C4-2B (cell line): ENCODE results near the gene TTBK2.
"Not testable (repeated sequence)": the region's sequence is repeated elsewhere in the genome, so short reads cannot be mapped to it uniquely, and the experiment has no call there.

Source experiments
- H3K27ac ChIP-seq: fragments of 450-650 bp; 2 replicates; pipeline ENCODE4 v1.5.1; 2017
- ZFX ChIP-seq: fragments of 450-650 bp; IDR thresholded peaks from 2 replicates; pipeline ENCODE4 v1.6.1; 2017
- TF ChIP-seq, protein P1 (sequence below): fragments of 450-650 bp; conservative IDR thresholded peaks from 2 replicates; pipeline ENCODE4 v1.5.1; 2017; ENCODE audit warnings: mild to moderate bottlenecking

TTBK2 gene

DNA sequence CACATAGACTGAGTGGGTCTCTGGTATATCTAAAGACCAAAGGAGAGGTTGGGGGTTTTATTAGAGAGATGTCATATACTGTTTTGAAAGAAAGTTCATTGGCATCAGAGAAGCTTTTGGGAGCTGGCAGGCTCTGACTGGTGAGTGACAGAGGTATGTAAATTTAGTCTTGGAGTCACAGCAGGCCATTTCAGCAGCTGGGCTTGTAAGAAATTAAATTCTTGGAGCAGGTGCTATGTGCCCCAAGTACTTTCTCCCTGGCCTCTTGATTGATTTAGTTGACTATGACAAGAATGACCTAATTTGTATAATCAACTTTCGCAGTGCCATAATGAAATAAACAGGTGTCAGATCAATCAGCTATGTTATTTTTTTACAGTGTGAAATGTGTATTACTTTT, 135.9 kb downstream of the TTBK2 start:
- no peak overlapping the region for H3K27ac ChIP-seq
- no peak for TF ChIP-seq ZFX
- TF ChIP-seq, protein P1, sequence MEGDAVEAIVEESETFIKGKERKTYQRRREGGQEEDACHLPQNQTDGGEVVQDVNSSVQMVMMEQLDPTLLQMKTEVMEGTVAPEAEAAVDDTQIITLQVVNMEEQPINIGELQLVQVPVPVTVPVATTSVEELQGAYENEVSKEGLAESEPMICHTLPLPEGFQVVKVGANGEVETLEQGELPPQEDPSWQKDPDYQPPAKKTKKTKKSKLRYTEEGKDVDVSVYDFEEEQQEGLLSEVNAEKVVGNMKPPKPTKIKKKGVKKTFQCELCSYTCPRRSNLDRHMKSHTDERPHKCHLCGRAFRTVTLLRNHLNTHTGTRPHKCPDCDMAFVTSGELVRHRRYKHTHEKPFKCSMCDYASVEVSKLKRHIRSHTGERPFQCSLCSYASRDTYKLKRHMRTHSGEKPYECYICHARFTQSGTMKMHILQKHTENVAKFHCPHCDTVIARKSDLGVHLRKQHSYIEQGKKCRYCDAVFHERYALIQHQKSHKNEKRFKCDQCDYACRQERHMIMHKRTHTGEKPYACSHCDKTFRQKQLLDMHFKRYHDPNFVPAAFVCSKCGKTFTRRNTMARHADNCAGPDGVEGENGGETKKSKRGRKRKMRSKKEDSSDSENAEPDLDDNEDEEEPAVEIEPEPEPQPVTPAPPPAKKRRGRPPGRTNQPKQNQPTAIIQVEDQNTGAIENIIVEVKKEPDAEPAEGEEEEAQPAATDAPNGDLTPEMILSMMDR, result no peak

DNA sequence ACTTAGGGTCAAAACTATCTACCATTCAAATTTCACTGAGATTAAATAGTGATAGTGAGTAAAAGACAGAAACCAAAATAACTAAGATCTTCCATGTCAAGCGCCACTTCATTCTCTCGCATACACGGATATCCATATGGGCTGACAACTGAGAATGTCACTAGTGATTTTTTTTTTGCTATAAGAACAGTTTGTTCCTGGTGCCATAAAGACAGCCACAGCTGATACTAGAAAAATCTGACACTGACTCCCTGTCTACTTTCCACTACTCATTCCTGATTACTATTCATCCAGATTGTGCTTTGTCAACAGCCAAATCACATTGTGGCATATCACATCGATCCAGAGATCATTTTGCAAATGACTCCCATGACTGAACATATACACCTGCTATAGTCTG, 137.9 kb downstream of the TTBK2 start:
- TF ChIP-seq ZFX, result no peak
- TF ChIP-seq, protein P1, result no peak
- H3K27ac ChIP-seq, result no peak overlapping the region

DNA sequence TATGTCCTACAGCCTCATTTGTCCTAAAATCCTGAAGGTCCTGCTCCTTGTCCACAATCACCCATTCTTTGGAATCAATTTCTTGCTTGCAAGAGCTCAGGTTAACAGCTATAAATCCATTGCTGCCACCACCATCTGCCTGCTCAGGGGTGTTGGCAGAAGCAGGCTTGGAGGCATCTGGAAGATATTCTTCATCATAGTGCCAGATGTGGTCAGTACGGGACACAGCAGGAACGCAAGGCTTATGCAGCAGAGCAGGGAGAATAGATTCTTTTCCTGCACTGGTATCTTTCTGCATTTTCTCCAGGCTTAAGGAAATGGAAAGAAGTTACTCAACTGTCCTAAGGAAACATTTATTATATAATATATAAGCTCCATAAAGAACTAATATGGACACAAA, 145.2 kb downstream of the TTBK2 start:
- TF ChIP-seq, protein P1, result no peak
- TF ChIP-seq ZFX, result no peak
- no peak overlapping the region for H3K27ac ChIP-seq

DNA sequence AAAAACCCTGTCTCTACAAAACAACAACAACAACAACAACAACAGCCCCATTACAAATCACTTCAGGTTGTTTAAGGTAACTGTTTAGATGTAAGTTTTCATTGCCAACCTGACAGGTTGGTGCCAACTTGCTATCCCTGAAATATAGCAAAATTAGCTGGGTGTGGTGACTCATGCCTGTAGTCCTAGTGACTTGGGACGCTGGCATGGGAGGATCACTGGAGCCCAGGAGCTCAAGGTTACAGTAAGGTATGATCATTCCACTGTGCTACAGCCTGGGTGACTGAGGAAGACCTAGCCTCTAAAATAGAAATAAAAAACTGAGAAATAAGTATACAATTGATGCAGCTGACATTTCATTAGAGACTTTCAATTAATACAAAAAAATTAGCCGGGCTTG, 147.7 kb downstream of the TTBK2 start:
- TF ChIP-seq, protein P1, result no peak

DNA sequence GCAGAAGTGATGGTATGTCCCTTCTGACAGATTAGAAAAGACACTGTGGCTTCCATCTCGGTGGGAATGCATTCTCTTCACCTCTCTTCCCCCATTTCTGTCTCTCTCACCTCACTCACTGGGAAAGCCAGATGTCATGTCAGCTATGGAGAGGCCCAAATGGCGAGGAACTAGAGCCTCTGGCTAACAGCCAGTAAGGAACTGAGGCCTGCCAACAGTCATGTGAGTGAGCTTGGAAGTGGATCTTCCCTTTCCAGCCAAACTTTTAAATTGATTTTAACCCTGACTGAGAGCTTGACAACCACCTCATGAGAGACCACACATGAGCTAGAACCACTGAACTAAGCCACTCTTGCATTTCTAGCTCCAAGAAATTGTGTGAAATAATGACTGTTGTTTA, 148.4 kb downstream of the TTBK2 start:
- H3K27ac ChIP-seq, result no peak overlapping the region; the same call in 1 of the 2 replicates
- TF ChIP-seq, protein P1, result no peak
- no peak for TF ChIP-seq ZFX

More for the DNA sequence above, 147.7 kb downstream of the TTBK2 start:
- H3K27ac ChIP-seq, result no peak overlapping the region

DNA sequence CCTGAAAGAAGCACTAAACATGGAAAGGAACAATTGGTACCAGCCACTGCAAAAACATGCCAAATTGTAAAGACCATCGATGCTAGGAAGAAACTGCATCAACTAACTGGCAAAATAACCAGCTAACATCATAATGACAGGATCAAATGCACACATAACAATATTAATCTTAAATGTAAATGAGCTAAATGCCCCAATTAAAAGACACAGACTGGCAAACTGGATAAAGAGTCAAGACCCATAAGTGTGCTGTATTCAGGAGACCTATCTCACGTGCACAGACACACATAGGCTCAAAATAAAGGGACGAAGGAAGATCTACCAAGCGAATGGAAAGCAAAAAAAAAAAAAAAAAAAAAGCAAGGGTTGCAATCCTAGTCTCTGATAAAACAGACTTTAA, 154.5 kb downstream of the TTBK2 start:
- not testable (repeated sequence) for H3K27ac ChIP-seq

DNA sequence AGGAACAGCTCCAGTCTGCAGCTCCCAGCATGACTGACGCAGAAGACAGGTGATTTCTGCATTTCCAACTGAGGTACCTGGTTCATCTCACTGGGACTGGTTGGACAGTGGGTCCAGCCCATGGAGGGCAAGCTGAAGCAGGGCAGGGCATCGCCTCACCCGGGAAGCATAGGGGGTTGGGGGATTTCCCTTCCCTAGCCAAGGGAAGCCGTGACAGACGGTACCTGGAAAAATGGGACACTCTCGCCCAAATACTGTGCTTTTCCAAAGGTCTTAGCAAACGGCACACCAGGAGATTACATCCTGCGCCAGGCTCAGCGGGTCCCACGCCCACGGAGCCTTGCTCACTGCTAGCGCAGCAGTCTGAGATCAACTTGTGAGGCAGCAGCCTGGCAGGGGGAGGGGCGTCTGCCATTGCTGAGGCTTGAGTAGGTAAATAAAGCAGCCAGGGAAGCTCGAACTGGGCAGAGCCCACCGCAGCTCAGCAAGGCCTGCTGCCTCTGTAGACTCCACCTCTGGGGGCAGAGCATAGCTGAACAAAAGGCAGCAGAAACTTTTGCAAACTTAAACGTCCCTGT, 156.3 kb downstream of the TTBK2 start:
- not testable (repeated sequence) for H3K27ac ChIP-seq

DNA sequence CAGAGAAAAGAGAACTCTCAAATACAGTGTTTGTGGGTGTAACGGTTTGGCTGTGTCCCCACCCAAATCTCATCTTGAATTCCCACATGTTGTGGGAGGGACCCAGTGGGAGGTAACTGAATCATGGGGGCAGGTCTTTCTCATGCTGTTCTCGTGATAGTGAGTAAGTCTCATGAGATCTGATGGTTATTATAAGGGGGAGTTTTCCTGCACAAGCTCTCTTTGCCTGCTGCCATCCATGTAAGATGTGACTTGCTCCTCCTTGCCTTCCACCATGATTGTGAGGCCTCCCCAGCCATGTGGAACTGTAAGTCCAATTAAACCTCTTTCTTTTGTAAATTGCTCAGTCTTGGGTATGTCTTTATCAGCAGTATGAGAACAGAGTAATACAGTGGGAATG, 158.8 kb downstream of the TTBK2 start:
- H3K27ac ChIP-seq, result not testable (repeated sequence)

DNA sequence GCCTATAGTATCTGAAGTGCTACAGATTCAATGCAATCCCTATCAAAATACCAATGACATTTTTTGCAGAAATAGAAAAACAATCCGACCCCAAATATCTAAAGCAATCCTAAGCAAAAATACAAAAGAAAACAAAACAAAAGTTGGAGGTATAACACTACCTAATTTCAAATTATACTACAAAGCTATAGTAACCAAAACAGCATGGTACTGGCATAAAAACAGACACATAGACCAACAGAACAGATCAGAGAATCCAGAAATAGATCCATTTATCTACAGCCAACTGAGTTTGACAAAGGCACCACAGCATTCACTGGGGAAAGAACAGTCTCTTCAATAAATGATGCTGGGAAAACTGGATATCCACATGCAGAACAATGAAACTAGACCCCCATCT, 159.8 kb downstream of the TTBK2 start:
- no peak for TF ChIP-seq ZFX
- H3K27ac ChIP-seq, result no peak overlapping the region

DNA sequence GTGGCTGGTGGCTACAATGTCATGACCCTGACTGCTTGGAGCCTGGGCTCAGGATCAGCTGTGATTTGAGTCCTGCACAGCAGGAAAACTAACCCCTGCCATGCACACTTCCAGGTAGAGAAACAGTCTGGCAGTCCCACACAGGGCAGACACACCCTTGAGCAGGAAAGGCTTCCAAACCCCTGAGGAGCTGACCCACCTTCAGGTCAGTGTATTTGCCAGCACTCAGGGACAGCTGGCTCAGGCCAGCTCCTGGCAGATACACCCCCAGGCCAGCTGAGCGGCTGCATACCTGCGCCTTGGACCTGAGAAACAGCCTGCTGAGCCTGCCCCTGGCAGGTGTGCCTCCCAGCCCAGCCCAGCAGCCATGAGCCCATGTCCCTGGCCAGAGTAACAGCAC, 161.5 kb downstream of the TTBK2 start:
- H3K27ac ChIP-seq, result no peak overlapping the region
- TF ChIP-seq, protein P1, result no peak
- no peak for TF ChIP-seq ZFX
